Measurements from ENCODE around the gene LDLRAD4.
A peak's percentile ranks its signal among the peaks of the same experiment; 100 is the strongest.

LDLRAD4 gene

DNA sequence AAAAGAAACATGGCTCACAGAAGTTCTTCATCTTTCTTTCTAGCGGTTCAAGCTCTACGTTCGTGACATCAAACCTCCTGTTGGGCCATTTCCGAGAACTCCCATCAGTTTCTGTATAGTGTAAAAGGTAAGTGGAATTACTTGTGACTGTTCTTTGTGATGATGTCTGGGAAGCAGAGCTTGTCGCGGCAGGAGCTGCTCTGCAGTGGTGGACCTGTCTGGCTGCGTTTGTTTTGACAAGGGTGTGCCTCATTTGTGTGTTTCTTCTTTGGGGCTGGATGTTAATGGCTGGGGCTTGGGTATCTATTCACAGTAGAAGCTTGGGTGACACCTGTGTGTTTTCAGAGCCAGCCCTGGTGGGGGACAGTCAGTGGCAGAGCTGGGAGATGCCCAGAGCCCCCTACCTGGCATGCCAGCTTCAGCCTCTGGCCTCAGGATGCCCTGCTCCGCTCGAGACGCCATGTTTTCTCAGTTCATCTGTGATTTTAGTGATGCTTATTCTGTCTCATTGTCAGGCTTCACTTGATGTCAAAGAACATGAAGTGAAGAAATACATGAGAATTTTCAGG, 59.6 kb downstream of the LDLRAD4 start:
- peak overlapping the region; percentile 10 for H3K4me3 Mint-ChIP-seq

DNA sequence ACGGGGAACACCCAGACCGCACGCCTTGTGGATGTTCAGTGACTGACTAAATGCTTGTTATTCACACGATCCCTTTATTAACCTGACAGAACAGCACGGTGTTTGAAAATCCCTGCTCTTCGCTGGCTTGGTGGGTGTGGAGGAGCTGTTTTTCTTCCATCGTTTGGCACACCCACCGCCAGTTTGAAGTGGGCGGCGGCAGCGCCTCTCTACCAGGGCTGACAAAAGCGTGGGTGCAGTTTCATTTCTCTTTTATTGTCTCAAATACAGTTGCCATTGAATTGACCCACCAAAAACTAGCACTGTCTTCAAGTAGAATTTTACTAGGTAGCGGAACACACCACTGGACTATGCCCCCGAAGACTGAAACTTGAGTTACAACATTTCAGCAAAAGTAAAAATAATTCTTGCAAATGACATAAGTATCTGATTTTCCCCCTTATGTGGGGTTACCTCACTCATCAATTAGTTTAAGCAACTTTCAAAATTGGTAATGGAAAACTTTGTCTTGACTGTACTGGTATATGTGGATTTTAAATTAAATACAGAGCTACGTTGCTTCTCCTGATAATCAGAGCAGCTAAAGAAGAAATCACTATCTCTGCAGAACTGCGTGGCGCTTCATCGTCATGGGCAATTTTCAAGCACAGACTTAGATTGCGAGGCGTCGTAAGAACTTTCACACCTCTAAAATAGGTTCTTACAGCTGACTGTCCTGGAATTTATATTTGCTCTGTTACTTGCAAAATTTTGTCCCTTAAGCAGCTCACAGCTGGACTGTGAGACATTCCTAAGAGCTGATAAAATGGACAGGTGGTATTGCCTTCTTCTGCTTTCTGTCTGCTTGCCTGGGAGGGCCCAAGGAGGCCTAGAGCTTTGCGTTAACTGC, 60.9 kb downstream of the LDLRAD4 start:
- H3K4me1 Mint-ChIP-seq, result peaks cover 76% of the 10 kb centered on the region
- CTCF ChIA-PET, result no interaction called here
- peaks cover 9% of the 10 kb centered on the region for H3K9me3 Mint-ChIP-seq
- no peaks in the 10 kb centered on the region for H3K27me3 Mint-ChIP-seq
- peaks cover 20% of the 10 kb centered on the region for H3K36me3 Mint-ChIP-seq
- H3K4me3 Mint-ChIP-seq, result peak overlapping the region; percentile 6
- H3K27ac Mint-ChIP-seq, result peak overlapping the region; percentile 26
- peak; percentile 44 for DNase-seq

More for the DNA sequence above, 59.6 kb downstream of the LDLRAD4 start:
- Mint-ChIP-seq H3K4me1 (peaks cover 78% of the 10 kb centered on the region), H3K27me3 (no peaks in the 10 kb centered on the region), H3K36me3 (peaks cover 25% of the 10 kb centered on the region), H3K27ac (peak overlapping the region; percentile 64), H3K9me3 (peaks cover 9% of the 10 kb centered on the region)
- CTCF ChIA-PET, result interaction anchor here (1.2 kb wide), 1 partner anchor 62 kb away, joined by 4 read pairs; no protein-coding TSS in a partner anchor
- DNase-seq, result peak; percentile 14

GRCh38 chr18:13280070-13280795, 61.7 kb downstream of the LDLRAD4 start:
- Mint-ChIP-seq H3K27ac (no peak overlapping the region), H3K4me1 (peaks cover 73% of the 10 kb centered on the region), H3K27me3 (no peaks in the 10 kb centered on the region), H3K9me3 (peaks cover 9% of the 10 kb centered on the region), H3K36me3 (peaks cover 20% of the 10 kb centered on the region), H3K4me3 (no peak overlapping the region)
- CTCF ChIA-PET, result no interaction called here
- DNase-seq, result no peak

GRCh38 chr18:13281406-13281805, 62.8 kb downstream of the LDLRAD4 start:
- H3K9me3 Mint-ChIP-seq, result peaks cover 9% of the 10 kb centered on the region
- H3K4me3 Mint-ChIP-seq, result no peak overlapping the region
- H3K36me3 Mint-ChIP-seq, result peaks cover 20% of the 10 kb centered on the region
- CTCF ChIA-PET, result no interaction called here
- no peak overlapping the region for H3K27ac Mint-ChIP-seq
- H3K4me1 Mint-ChIP-seq, result peaks cover 69% of the 10 kb centered on the region
- H3K27me3 Mint-ChIP-seq, result no peaks in the 10 kb centered on the region
- no peak for DNase-seq

GRCh38 chr18:13283746-13284145, 65.2 kb downstream of the LDLRAD4 start:
- no peak for DNase-seq
- Mint-ChIP-seq H3K9me3 (peaks cover 9% of the 10 kb centered on the region), H3K27ac (no peak overlapping the region), H3K27me3 (no peaks in the 10 kb centered on the region), H3K4me1 (peaks cover 55% of the 10 kb centered on the region), H3K36me3 (peaks cover 16% of the 10 kb centered on the region), H3K4me3 (no peak overlapping the region)
- CTCF ChIA-PET, result no interaction called here

DNA sequence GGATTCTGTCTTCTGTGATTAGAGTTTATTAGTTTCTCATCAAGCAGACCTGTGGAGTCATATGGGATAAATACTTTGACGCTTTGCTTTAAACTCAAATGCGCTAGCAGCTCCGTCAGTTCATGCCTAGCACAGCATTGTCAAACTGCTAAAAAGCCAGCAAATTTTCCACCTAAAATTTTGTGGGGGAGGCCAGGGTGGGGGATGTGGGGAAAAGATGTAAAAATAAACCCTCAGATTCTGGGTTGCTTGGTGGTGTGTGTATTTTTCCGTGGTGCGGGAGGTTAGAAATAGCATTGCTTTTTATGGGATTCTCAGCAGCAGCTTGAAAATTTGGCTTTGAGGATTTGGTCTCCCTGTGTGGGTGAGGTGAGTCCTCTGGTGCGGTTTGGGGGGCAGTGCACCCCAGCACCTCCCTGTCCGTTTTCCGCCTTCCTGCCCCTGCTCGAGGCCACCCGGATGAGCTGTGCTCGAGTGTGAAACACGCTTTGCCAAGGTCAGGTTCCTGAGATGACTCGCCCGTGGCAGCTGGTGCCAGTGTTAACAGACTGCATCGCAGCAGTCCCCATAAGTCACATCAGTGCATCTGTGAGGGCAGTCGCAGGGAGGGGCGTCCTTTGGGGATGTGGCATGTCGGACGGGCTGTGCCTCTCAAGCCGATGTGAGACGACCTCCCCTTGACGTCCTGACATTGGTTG, 65.9 kb downstream of the LDLRAD4 start:
- H3K9me3 Mint-ChIP-seq, result peaks cover 9% of the 10 kb centered on the region
- peak overlapping the region; percentile 68 for H3K27ac Mint-ChIP-seq
- H3K36me3 Mint-ChIP-seq, result peaks cover 13% of the 10 kb centered on the region
- CTCF ChIA-PET, result interaction anchor here (0.7 kb wide), 1 partner anchor 17 kb away, joined by 3 read pairs; no protein-coding TSS in a partner anchor
- H3K4me3 Mint-ChIP-seq, result no peak overlapping the region
- H3K27me3 Mint-ChIP-seq, result no peaks in the 10 kb centered on the region
- peaks cover 52% of the 10 kb centered on the region for H3K4me1 Mint-ChIP-seq
- DNase-seq, result no peak

GRCh38 chr18:13285874-13286273, 67.3 kb downstream of the LDLRAD4 start:
- Mint-ChIP-seq H3K9me3 (peaks cover 9% of the 10 kb centered on the region), H3K27ac (no peak overlapping the region), H3K36me3 (peaks cover 11% of the 10 kb centered on the region), H3K4me3 (no peak overlapping the region), H3K27me3 (no peaks in the 10 kb centered on the region), H3K4me1 (peaks cover 48% of the 10 kb centered on the region)
- no peak for DNase-seq
- CTCF ChIA-PET, result interaction anchor here (1.1 kb wide), 1 partner anchor 63 kb away, joined by 3 read pairs; no protein-coding TSS in a partner anchor

DNA sequence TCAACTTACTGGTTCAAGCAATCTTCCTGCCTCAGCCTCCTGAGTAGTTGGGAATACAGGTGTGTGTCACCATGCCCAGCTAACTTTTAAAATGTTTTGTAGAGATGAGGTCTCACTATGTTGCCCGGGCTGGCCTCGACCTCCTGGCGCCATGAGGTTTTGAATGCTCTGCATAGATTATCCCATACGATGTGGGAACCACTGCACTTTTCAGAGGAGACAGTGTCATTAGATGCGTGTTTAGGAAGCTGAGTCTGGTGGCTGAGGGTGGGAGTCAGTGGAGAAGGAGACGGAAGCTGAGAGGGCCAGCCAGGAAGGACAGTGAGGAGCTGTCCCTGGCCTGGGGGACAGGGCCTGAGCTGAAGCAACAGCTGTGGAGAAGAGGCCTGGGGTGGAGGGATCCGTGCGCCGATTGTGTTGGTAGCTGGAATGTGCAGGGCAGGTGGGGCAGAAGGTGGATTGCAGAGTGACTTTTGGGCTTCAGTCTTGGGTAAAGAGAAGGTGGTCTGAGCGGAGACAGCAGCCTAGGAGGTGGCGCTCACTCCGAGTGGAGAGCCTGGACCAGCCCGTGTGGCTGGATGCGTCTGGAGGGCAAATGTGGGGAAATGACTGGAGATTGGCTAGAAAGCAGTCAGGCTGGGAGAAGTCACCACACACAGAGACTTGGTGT, 68.0 kb downstream of the LDLRAD4 start:
- Mint-ChIP-seq H3K27ac (no peak overlapping the region), H3K4me3 (no peak overlapping the region), H3K4me1 (peaks cover 49% of the 10 kb centered on the region), H3K36me3 (peaks cover 10% of the 10 kb centered on the region), H3K27me3 (no peaks in the 10 kb centered on the region), H3K9me3 (peaks cover 9% of the 10 kb centered on the region)
- DNase-seq, result no peak
- CTCF ChIA-PET, result interaction anchor here (1.1 kb wide), 1 partner anchor 64 kb away, joined by 3 read pairs; no protein-coding TSS in a partner anchor

DNA sequence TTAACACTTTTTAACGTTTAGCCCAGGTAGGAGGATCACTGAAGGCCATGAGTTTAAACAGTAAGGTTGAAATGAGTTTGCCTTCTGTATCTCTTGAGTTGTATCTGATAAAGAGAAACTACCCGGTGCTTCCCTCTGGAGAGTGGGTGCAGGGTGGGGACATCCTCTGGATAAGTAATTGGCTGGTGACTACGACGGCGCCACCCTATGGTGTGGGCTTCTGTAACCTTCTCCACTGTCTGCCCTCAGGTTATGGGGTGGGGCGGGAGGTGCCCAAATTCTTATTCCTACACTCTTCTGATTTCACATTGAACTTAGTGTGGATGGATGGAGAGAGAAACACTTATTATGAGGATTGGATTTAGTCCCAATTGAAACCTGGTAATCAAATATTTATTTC, 68.8 kb downstream of the LDLRAD4 start:
- Mint-ChIP-seq H3K27ac (no peak overlapping the region), H3K27me3 (no peaks in the 10 kb centered on the region)
- CTCF ChIA-PET, result no interaction called here

GRCh38 chr18:13288509-13289133, 70.1 kb downstream of the LDLRAD4 start:
- peaks cover 29% of the 10 kb centered on the region for H3K4me1 Mint-ChIP-seq
- no peak overlapping the region for H3K27ac Mint-ChIP-seq
- DNase-seq, result no peak
- H3K27me3 Mint-ChIP-seq, result no peaks in the 10 kb centered on the region
- H3K4me3 Mint-ChIP-seq, result no peak overlapping the region
- no peaks in the 10 kb centered on the region for H3K9me3 Mint-ChIP-seq
- H3K36me3 Mint-ChIP-seq, result no peaks in the 10 kb centered on the region
- CTCF ChIA-PET, result interaction anchor here (1.4 kb wide), 1 partner anchor 11 kb away, joined by 3 read pairs; no protein-coding TSS in a partner anchor

More for the DNA sequence above, 68.8 kb downstream of the LDLRAD4 start:
- Mint-ChIP-seq H3K4me3 (no peak overlapping the region), H3K4me1 (peaks cover 41% of the 10 kb centered on the region), H3K9me3 (peaks cover 2% of the 10 kb centered on the region), H3K36me3 (peaks cover 2% of the 10 kb centered on the region)
- no peak for DNase-seq

DNA sequence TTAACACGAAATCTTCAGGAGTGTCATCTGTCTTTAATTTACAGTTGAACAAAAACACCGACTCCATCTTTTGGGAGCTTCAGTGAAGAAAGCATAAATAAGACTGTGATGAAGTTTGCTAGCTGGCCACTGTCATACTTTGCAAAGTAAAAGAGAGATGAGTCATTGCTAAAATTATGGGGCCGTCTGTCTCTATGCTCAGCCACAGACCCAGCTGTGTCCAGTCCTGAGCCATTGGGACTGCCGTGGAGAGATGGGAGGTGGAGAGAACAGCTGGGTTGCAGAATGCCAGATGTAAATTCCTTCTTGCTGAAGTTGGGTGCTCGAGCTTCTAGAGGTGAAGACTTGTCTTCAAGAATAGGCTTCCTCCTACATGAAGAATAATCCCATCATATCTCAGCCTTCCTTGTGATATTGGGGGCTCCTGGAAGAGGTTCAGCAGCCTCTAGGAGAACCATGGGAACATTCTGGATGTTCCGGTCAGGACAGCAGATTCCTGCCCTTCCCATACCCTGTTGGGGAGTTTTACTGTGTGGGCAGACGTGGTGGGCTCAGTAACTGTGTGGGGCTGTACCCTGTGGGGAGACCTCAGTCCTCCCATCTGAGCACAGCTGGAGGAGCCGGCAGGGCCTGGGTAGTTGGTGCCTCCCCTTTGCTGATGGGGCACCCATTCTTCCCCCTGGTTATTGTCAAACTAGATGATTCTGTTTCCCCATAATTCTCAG, 71.1 kb downstream of the LDLRAD4 start:
- H3K27ac Mint-ChIP-seq, result peak overlapping the region; percentile 44
- H3K4me1 Mint-ChIP-seq, result peaks cover 21% of the 10 kb centered on the region
- no peaks in the 10 kb centered on the region for H3K27me3 Mint-ChIP-seq
- DNase-seq, result no peak
- H3K4me3 Mint-ChIP-seq, result no peak overlapping the region
- no peaks in the 10 kb centered on the region for H3K36me3 Mint-ChIP-seq
- H3K9me3 Mint-ChIP-seq, result no peaks in the 10 kb centered on the region
- CTCF ChIA-PET, result no interaction called here

GRCh38 chr18:13290856-13291271, 72.3 kb downstream of the LDLRAD4 start:
- no peak for DNase-seq
- no peak overlapping the region for H3K4me3 Mint-ChIP-seq
- no peaks in the 10 kb centered on the region for H3K36me3 Mint-ChIP-seq
- CTCF ChIA-PET, result no interaction called here
- H3K4me1 Mint-ChIP-seq, result peaks cover 24% of the 10 kb centered on the region
- H3K27ac Mint-ChIP-seq, result no peak overlapping the region
- no peaks in the 10 kb centered on the region for H3K9me3 Mint-ChIP-seq
- no peaks in the 10 kb centered on the region for H3K27me3 Mint-ChIP-seq

Data from activated naive CD4-positive, alpha-beta T cell treated with anti-CD3 and anti-CD28 coated beads, Interleukin-2, amount 10 ng/mL, durations not matched to agents 7 days and 5 days (primary cell).